ENCODE results near the gene RIMOC1.

Gene RIMOC1

GRCh38 chr5:41921166-41921565, 17.0 kb downstream of the RIMOC1 start:
- TF ChIP-seq CTCF (IDR thresholded peaks at IDR 0.05; ENCODE audit: low read depth, low read length), result no peak
- no peak overlapping the region for H3K4me3 ChIP-seq (ENCODE audit: low read depth, low read length)

- no peak overlapping the region for H3K4me3 ChIP-seq (ENCODE audit: low read depth, low read length)
- TF ChIP-seq CTCF (IDR thresholded peaks at IDR 0.05; ENCODE audit: low read depth, low read length), result no peak
These were observed 17.7 kb downstream of the RIMOC1 start for GRCh38 chr5:41921874-41922273.

GRCh38 chr5:41924526-41924871, 20.4 kb downstream of the RIMOC1 start:
- TF ChIP-seq CTCF (IDR thresholded peaks at IDR 0.05; ENCODE audit: low read depth, low read length), result no peak
- peak overlapping the region; percentile 75 for H3K4me3 ChIP-seq (ENCODE audit: low read depth, low read length)

GRCh38 chr5:41924872-41925554, 20.9 kb downstream of the RIMOC1 start, which contains the start of gene FBXO4:
Gene FBXO4 (plus strand): TSS chr5:41925281. CDS start chr5:41925310, 29 bp downstream.
- peak; percentile 55 for TF ChIP-seq CTCF (IDR thresholded peaks at IDR 0.05; ENCODE audit: low read depth, low read length)
- peak within 1 kb of the TSS; percentile 75 for H3K4me3 ChIP-seq (ENCODE audit: low read depth, low read length)

- H3K4me3 ChIP-seq (ENCODE audit: low read depth, low read length), result peak overlapping the region; percentile 75
- TF ChIP-seq CTCF (IDR thresholded peaks at IDR 0.05; ENCODE audit: low read depth, low read length), result no peak
These were observed 21.4 kb downstream of the RIMOC1 start for GRCh38 chr5:41925555-41925951.

- H3K4me3 ChIP-seq (ENCODE audit: low read depth, low read length), result no peak overlapping the region
- TF ChIP-seq CTCF (IDR thresholded peaks at IDR 0.05; ENCODE audit: low read depth, low read length), result no peak
These were observed 23.5 kb downstream of the RIMOC1 start for GRCh38 chr5:41927604-41928003.

- TF ChIP-seq CTCF (IDR thresholded peaks at IDR 0.05; ENCODE audit: low read depth, low read length), result no peak
These were observed 24.9 kb downstream of the RIMOC1 start for GRCh38 chr5:41929035-41929434.

More at GRCh38 chr5:41929035-41929434, 24.9 kb downstream of the RIMOC1 start:
- H3K4me3 ChIP-seq (ENCODE audit: low read depth, low read length), result no peak overlapping the region
